Tibial artery (tissue), 4 donors: ENCODE measurements around the gene DGKB.

ENCODE experiments used
- DNase-seq, 2 donors: peaks; one replicate each; pipeline ENCODE4 v3.0.0-alpha.2; 2019
- H3K27ac ChIP-seq, 2 donors: fragments of 200-600 bp; sonication (generic) in 1 of 2; 1 replicate in 1 of 2; 2 replicates in 1 of 2; pipeline ENCODE4 v1.5.1; 2018 to 2019; ENCODE audit warnings: mild to moderate bottlenecking in 1 of 2
- H3K27me3 ChIP-seq, 2 donors: fragments of 200-600 bp; sonication (generic) in 1 of 2; one replicate each; pipeline versions ENCODE4 v1.5.1 to v1.6.0; 2016 to 2019
- H3K36me3 ChIP-seq, 3 donors: fragments of 200-600 bp; sonication (generic) in 2 of 3; one replicate each; pipeline ENCODE4 v1.5.1; 2016 to 2019; ENCODE audit warnings: mild to moderate bottlenecking in 2 of 3
- H3K4me1 ChIP-seq, 4 donors: fragments of 200-600 bp; sonication (generic) in 2 of 4; 1 replicate in 3 of 4; 2 replicates in 1 of 4; pipeline ENCODE4 v1.5.1; 2016 to 2019
- H3K4me3 ChIP-seq, 2 donors: fragments of 200-600 bp; sonication (generic) in 1 of 2; 1 replicate in 1 of 2; 2 replicates in 1 of 2; pipeline ENCODE4 v1.5.1; 2018 to 2019; ENCODE audit warnings: mild to moderate bottlenecking in 2 of 2
- H3K9me3 ChIP-seq, 3 donors: fragments of 200-600 bp; sonication (generic) in 1 of 3; one replicate each; pipeline ENCODE4 v1.5.1; 2016 to 2019
- intact Hi-C: fragments of 100-400 bp; cut with DNase I; formaldehyde crosslinking; loops from one replicate; pipeline ENCODE4 v1.15.0; 2023; ENCODE audit warnings: low total_unique reads
- TF ChIP-seq, protein P1 (sequence below), 2 experiments: fragments of 200-600 bp in 1 of 2; fragments of 450-650 bp in 1 of 2; IDR thresholded peaks; one replicate each; pipeline ENCODE4 v1.5.1; 2017 to 2019; ENCODE audit warnings: antibody characterized with exemption in 2 of 2, mild to moderate bottlenecking in 1 of 2, moderate library complexity in 1 of 2

DGKB gene

DNA sequence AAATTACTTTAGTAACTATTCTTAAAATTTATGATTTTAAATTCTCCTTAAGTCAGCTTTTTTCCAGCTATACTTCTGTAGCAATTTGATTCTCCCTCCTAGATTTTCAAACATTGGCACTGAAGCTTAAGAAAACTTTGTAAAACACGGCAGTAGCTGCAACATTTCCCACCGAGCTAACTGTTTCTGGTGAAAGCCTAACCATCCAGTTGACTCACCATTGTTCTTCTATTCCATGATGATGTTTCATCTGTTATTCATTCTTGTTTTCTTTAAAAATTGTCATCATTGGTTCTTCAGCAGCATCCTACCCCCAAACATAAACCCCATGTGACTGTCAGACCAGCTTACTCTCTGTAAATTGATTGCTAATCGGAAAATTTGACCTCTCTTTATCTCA is 312.3 kb downstream of the DGKB start:
- H3K4me3 ChIP-seq: no peak overlapping the region
- H3K27me3 ChIP-seq: no peaks in the 10 kb centered on the region
- TF ChIP-seq, protein P1, sequence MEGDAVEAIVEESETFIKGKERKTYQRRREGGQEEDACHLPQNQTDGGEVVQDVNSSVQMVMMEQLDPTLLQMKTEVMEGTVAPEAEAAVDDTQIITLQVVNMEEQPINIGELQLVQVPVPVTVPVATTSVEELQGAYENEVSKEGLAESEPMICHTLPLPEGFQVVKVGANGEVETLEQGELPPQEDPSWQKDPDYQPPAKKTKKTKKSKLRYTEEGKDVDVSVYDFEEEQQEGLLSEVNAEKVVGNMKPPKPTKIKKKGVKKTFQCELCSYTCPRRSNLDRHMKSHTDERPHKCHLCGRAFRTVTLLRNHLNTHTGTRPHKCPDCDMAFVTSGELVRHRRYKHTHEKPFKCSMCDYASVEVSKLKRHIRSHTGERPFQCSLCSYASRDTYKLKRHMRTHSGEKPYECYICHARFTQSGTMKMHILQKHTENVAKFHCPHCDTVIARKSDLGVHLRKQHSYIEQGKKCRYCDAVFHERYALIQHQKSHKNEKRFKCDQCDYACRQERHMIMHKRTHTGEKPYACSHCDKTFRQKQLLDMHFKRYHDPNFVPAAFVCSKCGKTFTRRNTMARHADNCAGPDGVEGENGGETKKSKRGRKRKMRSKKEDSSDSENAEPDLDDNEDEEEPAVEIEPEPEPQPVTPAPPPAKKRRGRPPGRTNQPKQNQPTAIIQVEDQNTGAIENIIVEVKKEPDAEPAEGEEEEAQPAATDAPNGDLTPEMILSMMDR (IDR thresholded peaks at IDR 0.05): no peak
- H3K27ac ChIP-seq: no peak overlapping the region
- H3K36me3 ChIP-seq: no peaks in the 10 kb centered on the region
- intact Hi-C loops: no loop called here
- no peaks in the 10 kb centered on the region for H3K9me3 ChIP-seq
- no peaks in the 10 kb centered on the region for H3K4me1 ChIP-seq
- DNase-seq: no peak

DNA sequence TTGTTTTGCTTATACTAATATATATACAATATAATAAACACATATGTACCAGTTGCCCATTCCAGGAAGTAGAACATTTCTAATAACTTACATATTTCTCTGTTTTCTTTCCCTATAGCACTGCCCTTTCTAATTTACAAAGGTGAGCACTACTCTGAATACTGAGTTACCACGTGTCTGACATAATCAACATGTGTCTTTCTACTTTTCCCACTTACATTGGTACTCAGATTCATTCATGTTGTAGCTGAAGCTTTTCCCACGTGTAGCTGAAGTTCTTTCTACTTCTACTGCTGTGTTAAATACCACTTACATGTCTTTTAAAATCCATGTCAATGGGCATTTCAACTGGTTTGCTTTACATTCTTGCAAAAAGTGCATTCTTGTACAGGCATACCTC is 317.3 kb downstream of the DGKB start:
- DNase-seq: no peak
- Histone ChIP-seq H3K4me1 (no peaks in the 10 kb centered on the region), H3K9me3 (no peaks in the 10 kb centered on the region), H3K27me3 (no peaks in the 10 kb centered on the region), H3K27ac (no peak overlapping the region), H3K4me3 (no peak overlapping the region), H3K36me3 (no peaks in the 10 kb centered on the region)
- intact Hi-C loops: no loop called here
- TF ChIP-seq, protein P1 (IDR thresholded peaks at IDR 0.05): no peak

DNA sequence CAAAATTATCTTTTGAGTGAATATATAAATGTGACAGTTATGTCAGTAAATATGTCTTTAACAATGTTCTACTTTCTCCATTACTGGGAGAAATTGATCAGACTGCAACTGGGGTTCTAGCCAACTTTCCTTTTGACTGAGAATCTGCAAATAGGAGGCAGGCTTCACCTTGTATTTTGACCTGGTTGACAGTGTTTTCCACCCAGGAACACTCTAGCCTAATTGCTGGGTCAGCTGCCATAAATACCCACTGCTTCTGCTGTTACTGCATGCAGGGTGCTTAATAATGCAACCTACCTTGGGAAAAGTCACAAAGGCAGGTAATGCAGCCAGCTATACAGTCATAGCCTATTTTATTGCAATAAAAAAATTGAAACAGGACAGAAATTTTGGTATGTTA is 319.0 kb downstream of the DGKB start:
- TF ChIP-seq, protein P1 (IDR thresholded peaks at IDR 0.05): no peak
- Histone ChIP-seq H3K4me3 (no peak overlapping the region), H3K9me3 (no peaks in the 10 kb centered on the region), H3K27ac (no peak overlapping the region), H3K4me1 (no peaks in the 10 kb centered on the region), H3K36me3 (no peaks in the 10 kb centered on the region), H3K27me3 (no peaks in the 10 kb centered on the region)
- DNase-seq: no peak
- intact Hi-C loops: no loop called here

DNA sequence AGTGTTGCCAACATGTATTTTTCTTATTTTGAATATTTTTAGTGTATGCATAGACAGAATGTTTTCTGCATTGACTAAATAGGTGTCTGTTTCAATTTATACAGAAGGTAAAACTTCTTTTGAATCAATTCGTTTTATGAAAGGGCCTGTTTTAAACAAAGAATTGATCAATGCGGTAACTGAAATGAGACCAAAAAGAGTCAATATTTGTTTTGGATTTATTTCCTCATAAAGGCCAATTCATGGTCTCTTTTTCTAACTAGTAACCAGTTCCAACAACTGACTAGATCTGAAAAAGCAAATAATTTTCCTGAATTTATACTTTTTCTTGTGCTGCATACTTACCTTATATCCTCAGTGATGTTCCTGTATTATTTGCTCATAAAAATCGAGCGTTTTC is 320.5 kb downstream of the DGKB start:
- no peaks in the 10 kb centered on the region for H3K36me3 ChIP-seq
- H3K9me3 ChIP-seq: no peaks in the 10 kb centered on the region
- DNase-seq: no peak
- H3K4me3 ChIP-seq: no peak overlapping the region
- intact Hi-C loops: no loop called here
- no peaks in the 10 kb centered on the region for H3K27me3 ChIP-seq
- no peaks in the 10 kb centered on the region for H3K4me1 ChIP-seq
- H3K27ac ChIP-seq: no peak overlapping the region
- TF ChIP-seq, protein P1 (IDR thresholded peaks at IDR 0.05): no peak

- Histone ChIP-seq H3K36me3 (no peaks in the 10 kb centered on the region), H3K27me3 (no peaks in the 10 kb centered on the region), H3K4me1 (no peaks in the 10 kb centered on the region), H3K9me3 (no peaks in the 10 kb centered on the region), H3K27ac (no peak overlapping the region), H3K4me3 (no peak overlapping the region)
- TF ChIP-seq, protein P1 (IDR thresholded peaks at IDR 0.05): no peak
- intact Hi-C loops: no loop called here
- DNase-seq: no peak
These were observed 322.6 kb downstream of the DGKB start for GRCh38 chr7:14579971-14580370.

DNA sequence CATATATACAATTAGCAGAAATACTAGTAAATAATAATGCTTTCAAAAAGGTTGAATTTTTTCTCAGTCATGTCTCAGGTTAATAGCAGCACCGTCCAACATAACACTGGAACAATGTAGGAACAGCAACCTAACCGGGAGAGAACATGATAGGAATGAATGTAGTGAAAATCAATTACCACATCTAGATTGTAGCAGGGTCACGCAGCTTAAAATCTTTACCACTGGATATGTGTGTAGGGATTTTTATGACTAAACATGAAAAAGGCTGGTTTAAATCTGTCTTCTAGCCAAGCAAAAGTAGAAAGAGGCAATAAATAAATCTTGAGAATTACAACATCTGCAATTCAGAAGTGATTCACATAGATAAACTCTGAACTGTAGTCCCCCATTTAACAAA is 326.0 kb downstream of the DGKB start:
- H3K4me3 ChIP-seq: no peak overlapping the region
- DNase-seq: no peak
- H3K36me3 ChIP-seq: no peaks in the 10 kb centered on the region
- intact Hi-C loops: no loop called here
- H3K9me3 ChIP-seq: no peaks in the 10 kb centered on the region
- H3K27me3 ChIP-seq: no peaks in the 10 kb centered on the region
- no peaks in the 10 kb centered on the region for H3K4me1 ChIP-seq
- no peak overlapping the region for H3K27ac ChIP-seq
- TF ChIP-seq, protein P1 (IDR thresholded peaks at IDR 0.05): no peak
